ENCODE results near the gene ZNF396.

ZNF396 gene

DNA sequence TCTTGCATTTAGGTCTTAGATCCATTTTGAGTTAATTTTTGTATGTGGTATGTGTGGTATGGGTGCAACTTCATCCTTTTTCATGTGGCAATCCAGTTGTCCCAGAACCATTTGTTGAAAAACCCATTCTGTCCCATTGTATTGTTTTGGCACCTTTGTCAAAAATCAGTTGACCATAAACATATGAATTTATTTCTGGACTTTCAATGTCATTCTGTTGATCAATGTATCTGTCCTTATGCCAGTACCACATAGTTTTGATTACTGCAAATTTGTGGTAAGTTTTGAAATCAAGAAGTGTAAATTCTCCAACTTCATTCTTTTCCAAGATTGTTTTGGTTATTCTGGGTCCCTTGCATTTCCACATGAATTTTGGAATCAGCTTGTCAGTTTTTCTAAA, 16.6 kb upstream of the ZNF396 start:
- DNase-seq (ENCODE audit: low read depth in 1 of 2, low spot score in 1 of 2): no peak
- Histone ChIP-seq H3K4me3 (replicated peaks; ENCODE audit: insufficient read depth, low read length) (no peak overlapping the region), H3K27ac (replicated peaks) (no peak overlapping the region), H3K27me3 (ENCODE audit: insufficient read depth, poor library complexity, severe bottlenecking) (no peaks in the 10 kb centered on the region)
- TF ChIP-seq GABPA (IDR thresholded peaks at IDR 0.05; ENCODE audit: low read depth): no peak
- TF ChIP-seq, protein P1, sequence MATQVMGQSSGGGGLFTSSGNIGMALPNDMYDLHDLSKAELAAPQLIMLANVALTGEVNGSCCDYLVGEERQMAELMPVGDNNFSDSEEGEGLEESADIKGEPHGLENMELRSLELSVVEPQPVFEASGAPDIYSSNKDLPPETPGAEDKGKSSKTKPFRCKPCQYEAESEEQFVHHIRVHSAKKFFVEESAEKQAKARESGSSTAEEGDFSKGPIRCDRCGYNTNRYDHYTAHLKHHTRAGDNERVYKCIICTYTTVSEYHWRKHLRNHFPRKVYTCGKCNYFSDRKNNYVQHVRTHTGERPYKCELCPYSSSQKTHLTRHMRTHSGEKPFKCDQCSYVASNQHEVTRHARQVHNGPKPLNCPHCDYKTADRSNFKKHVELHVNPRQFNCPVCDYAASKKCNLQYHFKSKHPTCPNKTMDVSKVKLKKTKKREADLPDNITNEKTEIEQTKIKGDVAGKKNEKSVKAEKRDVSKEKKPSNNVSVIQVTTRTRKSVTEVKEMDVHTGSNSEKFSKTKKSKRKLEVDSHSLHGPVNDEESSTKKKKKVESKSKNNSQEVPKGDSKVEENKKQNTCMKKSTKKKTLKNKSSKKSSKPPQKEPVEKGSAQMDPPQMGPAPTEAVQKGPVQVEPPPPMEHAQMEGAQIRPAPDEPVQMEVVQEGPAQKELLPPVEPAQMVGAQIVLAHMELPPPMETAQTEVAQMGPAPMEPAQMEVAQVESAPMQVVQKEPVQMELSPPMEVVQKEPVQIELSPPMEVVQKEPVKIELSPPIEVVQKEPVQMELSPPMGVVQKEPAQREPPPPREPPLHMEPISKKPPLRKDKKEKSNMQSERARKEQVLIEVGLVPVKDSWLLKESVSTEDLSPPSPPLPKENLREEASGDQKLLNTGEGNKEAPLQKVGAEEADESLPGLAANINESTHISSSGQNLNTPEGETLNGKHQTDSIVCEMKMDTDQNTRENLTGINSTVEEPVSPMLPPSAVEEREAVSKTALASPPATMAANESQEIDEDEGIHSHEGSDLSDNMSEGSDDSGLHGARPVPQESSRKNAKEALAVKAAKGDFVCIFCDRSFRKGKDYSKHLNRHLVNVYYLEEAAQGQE (IDR thresholded peaks at IDR 0.05; ENCODE audit: insufficient replicate concordance, low read depth): no peak

DNA sequence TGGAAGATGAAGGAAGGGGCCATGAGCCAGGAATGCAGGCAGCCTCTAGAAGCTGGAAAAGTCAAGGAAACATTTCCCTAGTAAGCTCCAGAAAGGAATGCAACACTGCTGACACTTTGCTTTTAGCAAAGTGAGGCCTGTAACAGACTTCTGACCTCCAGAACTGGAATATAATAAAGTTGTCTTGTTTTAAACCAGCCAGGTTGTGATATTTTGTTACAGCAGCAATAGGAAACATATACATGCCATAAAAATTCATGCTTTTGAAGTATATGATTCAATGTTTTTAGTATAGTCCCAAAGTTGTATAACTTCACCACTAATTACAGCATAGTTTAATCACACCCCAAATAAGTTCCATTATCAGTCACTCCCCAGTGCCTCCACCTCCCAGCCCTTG, 15.2 kb upstream of the ZNF396 start:
- no peak overlapping the region for H3K4me3 ChIP-seq (replicated peaks; ENCODE audit: insufficient read depth, low read length)
- TF ChIP-seq POLR2AphosphoS5 (IDR thresholded peaks at IDR 0.05; ENCODE audit: low read depth) (no peak), GABPA (IDR thresholded peaks at IDR 0.05; ENCODE audit: low read depth) (no peak), SPI1 (IDR thresholded peaks at IDR 0.05; ENCODE audit: borderline replicate concordance, low read depth) (no peak)
- TF ChIP-seq, protein P1 (IDR thresholded peaks at IDR 0.05; ENCODE audit: insufficient replicate concordance, low read depth): no peak
- TF ChIP-seq, protein P2, sequence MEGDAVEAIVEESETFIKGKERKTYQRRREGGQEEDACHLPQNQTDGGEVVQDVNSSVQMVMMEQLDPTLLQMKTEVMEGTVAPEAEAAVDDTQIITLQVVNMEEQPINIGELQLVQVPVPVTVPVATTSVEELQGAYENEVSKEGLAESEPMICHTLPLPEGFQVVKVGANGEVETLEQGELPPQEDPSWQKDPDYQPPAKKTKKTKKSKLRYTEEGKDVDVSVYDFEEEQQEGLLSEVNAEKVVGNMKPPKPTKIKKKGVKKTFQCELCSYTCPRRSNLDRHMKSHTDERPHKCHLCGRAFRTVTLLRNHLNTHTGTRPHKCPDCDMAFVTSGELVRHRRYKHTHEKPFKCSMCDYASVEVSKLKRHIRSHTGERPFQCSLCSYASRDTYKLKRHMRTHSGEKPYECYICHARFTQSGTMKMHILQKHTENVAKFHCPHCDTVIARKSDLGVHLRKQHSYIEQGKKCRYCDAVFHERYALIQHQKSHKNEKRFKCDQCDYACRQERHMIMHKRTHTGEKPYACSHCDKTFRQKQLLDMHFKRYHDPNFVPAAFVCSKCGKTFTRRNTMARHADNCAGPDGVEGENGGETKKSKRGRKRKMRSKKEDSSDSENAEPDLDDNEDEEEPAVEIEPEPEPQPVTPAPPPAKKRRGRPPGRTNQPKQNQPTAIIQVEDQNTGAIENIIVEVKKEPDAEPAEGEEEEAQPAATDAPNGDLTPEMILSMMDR (IDR thresholded peaks at IDR 0.05; ENCODE audit: insufficient read depth, low read length): no peak
- no peaks in the 10 kb centered on the region for H3K27me3 ChIP-seq (ENCODE audit: insufficient read depth, poor library complexity, severe bottlenecking)
- H3K27ac ChIP-seq (replicated peaks): no peak overlapping the region
- no peak for DNase-seq (ENCODE audit: low read depth in 1 of 2, low spot score in 1 of 2)

DNA sequence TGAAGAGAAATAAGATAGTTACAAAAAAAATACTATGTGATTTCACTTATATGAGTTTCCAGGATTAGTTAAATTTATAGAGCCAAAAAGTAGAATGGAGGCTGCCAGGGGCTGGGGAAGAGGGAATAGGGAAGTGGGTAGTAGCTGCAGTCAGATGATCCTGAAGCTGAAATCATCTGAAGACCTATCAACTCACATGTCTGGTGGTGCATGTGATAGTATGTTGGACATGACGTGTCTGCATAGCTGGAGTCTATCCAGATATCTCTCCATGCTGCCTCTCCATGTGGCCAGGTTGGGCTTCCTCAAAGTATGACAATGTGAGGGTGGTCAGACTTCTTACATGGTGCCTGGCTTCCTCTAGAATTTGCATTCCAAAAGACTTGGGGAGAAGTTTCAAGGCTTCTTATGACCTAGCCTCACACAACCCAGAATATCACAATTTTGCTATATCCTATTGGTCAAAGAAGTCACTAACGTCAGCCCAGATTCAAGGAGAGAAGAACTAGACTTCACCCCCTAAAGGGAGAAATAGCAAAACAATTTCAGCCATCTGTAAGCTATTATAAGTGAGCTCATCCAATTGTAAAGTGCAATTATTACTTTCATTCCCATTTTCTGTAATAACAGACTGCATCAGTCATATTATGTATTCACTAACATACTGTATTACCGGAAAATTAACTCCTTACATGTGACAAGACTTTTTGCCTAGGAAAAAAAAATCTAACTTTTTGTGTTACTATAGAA, 14.0 kb upstream of the ZNF396 start:
- Histone ChIP-seq H3K27me3 (ENCODE audit: insufficient read depth, poor library complexity, severe bottlenecking) (no peaks in the 10 kb centered on the region), H3K27ac (replicated peaks) (no peak overlapping the region), H3K4me3 (replicated peaks; ENCODE audit: insufficient read depth, low read length) (no peak overlapping the region)
- DNase-seq (ENCODE audit: low read depth in 1 of 2, low spot score in 1 of 2): no peak
- TF ChIP-seq POLR2AphosphoS5 (IDR thresholded peaks at IDR 0.05; ENCODE audit: low read depth) (no peak), SPI1 (IDR thresholded peaks at IDR 0.05; ENCODE audit: borderline replicate concordance, low read depth) (peak; percentile 89)

DNA sequence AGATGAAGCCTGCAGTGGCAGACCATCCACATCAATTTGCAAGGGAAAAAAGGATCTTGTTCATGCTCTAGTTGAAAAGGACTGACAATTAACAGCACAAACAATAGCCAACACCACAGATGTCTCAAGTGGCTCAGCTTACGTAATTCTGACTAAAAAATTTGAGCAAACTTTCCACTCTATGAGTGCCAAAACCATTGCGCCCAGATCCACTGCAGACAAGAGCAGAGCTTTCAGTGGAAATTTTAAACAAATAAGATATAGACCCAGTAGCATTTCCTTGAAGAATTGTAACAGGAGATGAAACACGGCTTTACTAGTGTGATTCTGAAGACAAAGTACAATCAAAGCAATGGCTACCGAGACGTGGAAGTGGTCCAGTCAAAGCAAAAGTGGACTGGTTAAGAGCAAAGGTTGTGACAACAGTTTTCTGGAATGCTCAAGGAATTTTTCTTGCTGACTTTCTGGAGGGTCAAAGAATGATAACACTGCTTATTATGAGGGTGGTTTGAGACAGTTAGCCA, 12.0 kb upstream of the ZNF396 start:
- DNase-seq (ENCODE audit: low read depth in 1 of 2, low spot score in 1 of 2): no peak
- Histone ChIP-seq H3K4me3 (replicated peaks; ENCODE audit: insufficient read depth, low read length) (no peak overlapping the region), H3K27me3 (ENCODE audit: insufficient read depth, poor library complexity, severe bottlenecking) (no peaks in the 10 kb centered on the region), H3K27ac (replicated peaks) (no peak overlapping the region)
- TF ChIP-seq SPI1 (IDR thresholded peaks at IDR 0.05; ENCODE audit: borderline replicate concordance, low read depth) (no peak), POLR2AphosphoS5 (IDR thresholded peaks at IDR 0.05; ENCODE audit: low read depth) (no peak), GABPA (IDR thresholded peaks at IDR 0.05; ENCODE audit: low read depth) (no peak)
- TF ChIP-seq, protein P1 (IDR thresholded peaks at IDR 0.05; ENCODE audit: insufficient replicate concordance, low read depth): no peak
- TF ChIP-seq, protein P2 (IDR thresholded peaks at IDR 0.05; ENCODE audit: insufficient read depth, low read length): no peak
